ENCODE measurements around the gene MEIS3. TPM values are rescaled to one million over a fixed set of nuclear protein-coding genes. Genes with fewer than 3 reads are reported as not detected.
"Not testable (repeated sequence)": the region's sequence is repeated elsewhere in the genome, so short reads cannot be mapped to it uniquely, and the experiment has no call there.

The MEIS3 gene
- total RNA-seq, 2 donors from 2014 or later: 16.2 to 41.6 TPM

DNA sequence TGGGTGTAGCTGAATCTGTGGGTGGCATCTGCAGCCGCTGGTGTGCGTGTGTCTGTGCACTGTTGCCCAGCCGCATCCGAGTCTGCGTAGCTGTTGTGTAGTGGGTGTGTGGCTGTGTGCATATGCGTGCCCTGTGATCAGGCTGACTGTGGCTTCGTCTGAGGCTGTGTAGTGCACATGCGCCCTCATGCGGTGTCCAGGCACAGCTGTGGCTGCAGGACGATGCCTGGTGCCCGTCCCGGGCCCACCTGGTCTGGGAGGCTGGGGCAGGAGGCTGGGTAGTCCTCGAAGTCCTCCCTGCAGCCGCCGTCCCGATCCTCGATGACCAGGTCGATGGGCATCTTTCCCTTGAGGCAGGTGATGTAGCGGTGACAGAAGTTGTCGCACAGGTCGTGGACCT, 4.9 kb downstream of the MEIS3 start:
- intact Hi-C loops (cut with DNase I): no loop called here
- no peaks in the 10 kb centered on the region for H3K4me1 ChIP-seq (replicated peaks)
- H3K27me3 ChIP-seq (replicated peaks; ENCODE audit: insufficient read depth): no peaks in the 10 kb centered on the region
- H3K4me3 ChIP-seq: no peak overlapping the region
- TF ChIP-seq POLR2A (IDR thresholded peaks at IDR 0.05): no peak
- H3K9me3 ChIP-seq: no peaks in the 10 kb centered on the region
- no peaks in the 10 kb centered on the region for H3K36me3 ChIP-seq
- WGBS: 78% methylated on average over 15 of the region's 21 CpGs
- H3K27ac ChIP-seq: no peak overlapping the region
- DNase-seq (ENCODE audit: low spot score): no peak

DNA sequence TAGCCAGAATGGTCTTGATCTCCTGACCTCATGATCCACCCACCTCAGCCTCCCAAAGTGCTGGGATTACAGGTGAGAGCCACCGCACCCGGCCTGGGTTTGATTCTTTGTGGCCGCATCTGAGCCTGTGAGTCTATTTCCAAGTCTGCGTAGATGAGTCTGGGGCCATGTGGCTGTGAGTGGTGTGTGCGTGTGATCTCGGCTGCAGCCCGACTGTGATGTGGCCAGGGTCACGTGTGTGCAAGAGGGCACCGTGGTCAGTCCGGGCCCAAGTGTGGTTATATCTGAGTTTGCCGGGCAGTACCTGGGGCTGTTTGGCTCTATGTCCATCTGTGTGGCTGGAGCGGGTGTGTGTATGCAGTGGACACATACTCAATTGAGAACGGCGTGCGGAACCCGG, 5.4 kb downstream of the MEIS3 start:
- intact Hi-C loops (cut with DNase I): no loop called here
- TF ChIP-seq POLR2AphosphoS5 (IDR thresholded peaks at IDR 0.05) (no peak), POLR2A (IDR thresholded peaks at IDR 0.05) (no peak)
- TF ChIP-seq, protein P1, sequence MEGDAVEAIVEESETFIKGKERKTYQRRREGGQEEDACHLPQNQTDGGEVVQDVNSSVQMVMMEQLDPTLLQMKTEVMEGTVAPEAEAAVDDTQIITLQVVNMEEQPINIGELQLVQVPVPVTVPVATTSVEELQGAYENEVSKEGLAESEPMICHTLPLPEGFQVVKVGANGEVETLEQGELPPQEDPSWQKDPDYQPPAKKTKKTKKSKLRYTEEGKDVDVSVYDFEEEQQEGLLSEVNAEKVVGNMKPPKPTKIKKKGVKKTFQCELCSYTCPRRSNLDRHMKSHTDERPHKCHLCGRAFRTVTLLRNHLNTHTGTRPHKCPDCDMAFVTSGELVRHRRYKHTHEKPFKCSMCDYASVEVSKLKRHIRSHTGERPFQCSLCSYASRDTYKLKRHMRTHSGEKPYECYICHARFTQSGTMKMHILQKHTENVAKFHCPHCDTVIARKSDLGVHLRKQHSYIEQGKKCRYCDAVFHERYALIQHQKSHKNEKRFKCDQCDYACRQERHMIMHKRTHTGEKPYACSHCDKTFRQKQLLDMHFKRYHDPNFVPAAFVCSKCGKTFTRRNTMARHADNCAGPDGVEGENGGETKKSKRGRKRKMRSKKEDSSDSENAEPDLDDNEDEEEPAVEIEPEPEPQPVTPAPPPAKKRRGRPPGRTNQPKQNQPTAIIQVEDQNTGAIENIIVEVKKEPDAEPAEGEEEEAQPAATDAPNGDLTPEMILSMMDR (IDR thresholded peaks at IDR 0.05): no peak
- no peak for DNase-seq (ENCODE audit: low spot score)
- H3K36me3 ChIP-seq: no peaks in the 10 kb centered on the region
- no peaks in the 10 kb centered on the region for H3K4me1 ChIP-seq (replicated peaks)
- H3K27ac ChIP-seq: no peak overlapping the region
- no peaks in the 10 kb centered on the region for H3K27me3 ChIP-seq (replicated peaks; ENCODE audit: insufficient read depth)
- no peak overlapping the region for H3K4me3 ChIP-seq
- WGBS: 98% methylated on average over 16 of the region's 16 CpGs
- no peaks in the 10 kb centered on the region for H3K9me3 ChIP-seq

DNA sequence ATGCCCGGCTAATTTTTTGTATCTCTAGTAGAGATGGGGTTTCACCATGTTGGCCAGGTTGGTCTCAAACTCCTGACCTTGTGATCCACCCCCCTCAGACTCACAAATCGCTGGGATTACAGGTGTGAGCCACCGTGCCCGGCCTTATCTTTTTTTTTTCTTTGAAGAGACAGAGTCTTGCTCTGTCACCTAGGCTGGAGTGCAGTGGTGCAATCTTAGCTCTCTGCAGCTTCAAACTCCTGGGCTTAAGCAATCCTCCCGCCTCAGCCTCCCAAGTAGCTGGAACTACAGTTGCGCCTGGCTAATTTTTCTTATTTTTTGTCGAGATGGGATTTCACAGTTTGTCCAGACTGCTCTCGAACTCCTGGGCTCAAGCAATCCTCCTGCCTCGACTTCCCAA, 7.6 kb downstream of the MEIS3 start:
- H3K27me3 ChIP-seq (replicated peaks; ENCODE audit: insufficient read depth); H3K27ac ChIP-seq; H3K4me3 ChIP-seq; DNase-seq (ENCODE audit: low spot score); H3K4me1 ChIP-seq (replicated peaks); intact Hi-C loops (cut with DNase I); H3K36me3 ChIP-seq; H3K9me3 ChIP-seq: not testable (repeated sequence)
- 82% methylated on average over 9 of the region's 9 CpGs for WGBS

DNA sequence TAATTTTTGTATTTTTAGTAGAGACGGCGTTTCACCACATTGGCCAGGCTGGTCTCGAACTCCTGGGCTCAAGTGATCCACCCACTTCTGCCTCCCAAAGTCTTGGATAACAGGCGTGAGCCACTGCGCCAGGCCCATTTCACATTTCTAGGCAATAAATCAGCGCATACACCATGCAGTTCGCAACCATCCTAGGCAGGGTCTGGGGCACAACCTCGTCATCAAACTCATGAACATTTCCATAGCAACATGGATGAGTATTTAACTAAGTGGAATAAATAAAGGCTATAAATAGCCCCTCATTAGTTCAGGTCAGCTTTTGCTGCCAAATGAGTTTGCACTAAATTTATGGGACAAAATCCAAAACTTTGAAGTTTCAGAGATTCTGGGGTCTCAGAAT, 8.2 kb downstream of the MEIS3 start:
- Histone ChIP-seq H3K27me3 (replicated peaks; ENCODE audit: insufficient read depth) (no peaks in the 10 kb centered on the region), H3K36me3 (no peaks in the 10 kb centered on the region), H3K4me3 (no peak overlapping the region), H3K4me1 (replicated peaks) (no peaks in the 10 kb centered on the region), H3K27ac (no peak overlapping the region), H3K9me3 (no peaks in the 10 kb centered on the region)
- WGBS: 83% methylated on average over 8 of the region's 8 CpGs
- DNase-seq (ENCODE audit: low spot score): no peak
- TF ChIP-seq POLR2AphosphoS5 (IDR thresholded peaks at IDR 0.05): no peak
- intact Hi-C loops (cut with DNase I): no loop called here

DNA sequence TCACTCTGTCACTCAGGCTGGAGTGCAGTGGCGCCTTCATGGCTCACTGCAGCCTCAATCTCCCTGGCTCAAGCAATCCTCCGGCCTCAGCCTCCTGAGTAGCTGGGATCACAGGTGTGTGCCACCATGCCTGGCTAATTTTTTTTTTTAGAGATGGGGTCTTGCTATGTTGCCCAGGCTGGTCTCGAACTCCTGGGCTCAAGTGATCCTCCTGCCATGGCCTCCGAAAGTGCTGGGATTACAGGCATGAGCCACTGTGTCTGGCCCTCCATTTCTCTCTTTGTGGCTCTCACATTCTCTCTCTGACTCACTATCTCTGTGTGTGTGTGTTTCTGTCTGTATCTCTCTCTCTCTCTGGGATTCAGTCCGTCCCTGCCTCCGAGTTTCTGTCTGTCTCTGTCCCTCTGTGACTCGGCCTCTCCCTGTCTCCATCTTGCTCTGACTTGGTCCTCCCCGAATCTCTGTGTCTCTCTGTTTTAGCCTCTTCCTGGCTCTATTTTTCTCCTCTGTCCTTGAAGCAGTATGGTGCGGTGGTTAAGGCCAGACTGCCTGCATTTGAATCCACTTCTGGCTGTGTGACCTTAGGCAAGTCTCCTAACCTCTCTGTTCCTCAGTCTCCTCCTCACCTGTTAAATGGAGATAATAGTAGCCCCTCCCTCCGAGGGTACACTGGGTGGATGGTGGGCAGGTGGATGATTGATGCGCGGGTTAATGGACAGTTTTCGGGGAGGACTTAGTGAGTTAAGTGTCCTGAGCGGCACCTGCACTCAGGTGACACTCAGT, 11.0 kb downstream of the MEIS3 start:
- no peak for DNase-seq (ENCODE audit: low spot score)
- H3K36me3 ChIP-seq: no peaks in the 10 kb centered on the region
- intact Hi-C loops (cut with DNase I): no loop called here
- TF ChIP-seq POLR2A (IDR thresholded peaks at IDR 0.05) (no peak), POLR2AphosphoS5 (IDR thresholded peaks at IDR 0.05) (no peak)
- TF ChIP-seq, protein P1 (IDR thresholded peaks at IDR 0.05): no peak
- H3K9me3 ChIP-seq: no peaks in the 10 kb centered on the region
- 93% methylated on average over 14 of the region's 14 CpGs for WGBS
- no peak overlapping the region for H3K4me3 ChIP-seq
- H3K27me3 ChIP-seq (replicated peaks; ENCODE audit: insufficient read depth): no peaks in the 10 kb centered on the region
- H3K27ac ChIP-seq: no peak overlapping the region
- no peaks in the 10 kb centered on the region for H3K4me1 ChIP-seq (replicated peaks)

DNA sequence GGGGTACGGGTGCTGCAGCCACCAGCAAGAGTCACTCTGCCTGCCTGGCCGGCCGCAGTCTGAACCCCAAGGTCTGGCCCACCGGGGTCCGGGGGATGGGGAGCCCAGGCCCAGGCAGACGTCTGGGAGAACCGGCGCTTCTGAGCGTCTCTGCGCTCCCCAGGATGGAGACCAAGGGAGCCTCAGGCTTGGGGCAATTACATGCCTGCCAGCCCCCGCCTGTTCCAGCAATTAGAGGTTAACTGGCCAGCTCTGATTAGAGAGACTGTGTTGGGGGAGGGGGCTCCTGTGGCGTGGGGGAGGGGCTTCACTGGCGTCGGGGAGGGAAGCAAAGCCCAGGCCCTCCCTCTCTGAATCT, 11.9 kb downstream of the MEIS3 start:
- no peaks in the 10 kb centered on the region for H3K9me3 ChIP-seq
- no peaks in the 10 kb centered on the region for H3K36me3 ChIP-seq
- intact Hi-C loops (cut with DNase I): no loop called here
- H3K27me3 ChIP-seq (replicated peaks; ENCODE audit: insufficient read depth): no peaks in the 10 kb centered on the region
- TF ChIP-seq POLR2AphosphoS5 (IDR thresholded peaks at IDR 0.05): no peak
- TF ChIP-seq, protein P1 (IDR thresholded peaks at IDR 0.05): no peak
- TF ChIP-seq POLR2A (IDR thresholded peaks at IDR 0.05): no peak
- 19% methylated on average over 8 of the region's 14 CpGs for WGBS
- H3K4me3 ChIP-seq: no peak overlapping the region
- no peaks in the 10 kb centered on the region for H3K4me1 ChIP-seq (replicated peaks)
- DNase-seq (ENCODE audit: low spot score): no peak
- no peak overlapping the region for H3K27ac ChIP-seq

Data from prostate gland (tissue), 2 donors.